Endometrial microvascular endothelial cells (primary cell): ENCODE results near the gene RLIM. TPM values are rescaled to one million over a fixed set of nuclear protein-coding genes. Genes with fewer than 3 reads are reported as not detected.

Experiments used
- in situ Hi-C: cut with HindIII; loops from 2 replicates; pipeline ENCODE4 v1.10.0; 2017; ENCODE audit warnings: low sequenced_read_pairs, low pct_unique_long_range_greater_than_20kb; ENCODE audit errors: inconsistent ontology term
- total RNA-seq: library from RNA; depleted of rRNA; stranded (reverse); fragments of >200 nt; gene quantifications from one replicate; pipeline ENCODE4 v1.2.3, GENCODE V29; 2015; ENCODE audit errors: inconsistent ontology term

Gene RLIM
- total RNA-seq, 1 donor from 2014 or later = 32.0 TPM

- in situ Hi-C loops = no loop called here
These were observed 73.7 kb downstream of the RLIM start for GRCh38 chrX:74540635-74541249.

GRCh38 chrX:74536832-74537371 is 77.5 kb downstream of the RLIM start:
- in situ Hi-C loops = no loop called here

GRCh38 chrX:74536152-74536831 is 78.1 kb downstream of the RLIM start:
- in situ Hi-C loops = no loop called here

- in situ Hi-C loops = no loop called here
These were observed 78.8 kb downstream of the RLIM start for GRCh38 chrX:74535408-74536151.

Other genes with a start within 250 kb of the RLIM start
- gene SLC16A2, start 193.1 kb downstream of the RLIM start, total RNA-seq = under 0.01 TPM